HG03108 (cell line): ENCODE measurements around the gene CHST9.
"Not testable (repeated sequence)": the region's sequence is repeated elsewhere in the genome, so short reads cannot be mapped to it uniquely, and the experiment has no call there.

Source experiments
- ATAC-seq: cut with Tn5 transposase; IDR thresholded peaks from one replicate; pipeline ENCODE4 v1.9.1; 2021; ENCODE audit warnings: moderate library complexity; ENCODE audit not compliant: unreplicated experiment

The CHST9 gene

GRCh38 chr18:27009293-27009692, 175.8 kb downstream of the CHST9 start:
- ATAC-seq: no peak

GRCh38 chr18:27008575-27008974, 176.5 kb downstream of the CHST9 start:
- no peak for ATAC-seq

GRCh38 chr18:27007880-27008279, 177.2 kb downstream of the CHST9 start:
- ATAC-seq: no peak

- no peak for ATAC-seq
Measured at GRCh38 chr18:27005589-27005988, 179.5 kb downstream of the CHST9 start.

- ATAC-seq: no peak
Measured at GRCh38 chr18:27004056-27004829, 180.9 kb downstream of the CHST9 start.

- no peak for ATAC-seq
Measured at GRCh38 chr18:26999797-27000196, 185.3 kb downstream of the CHST9 start.

- no peak for ATAC-seq
Measured at GRCh38 chr18:26993568-26993967, 191.5 kb downstream of the CHST9 start.

GRCh38 chr18:26992926-26993325, 192.2 kb downstream of the CHST9 start:
- ATAC-seq: no peak

GRCh38 chr18:26989842-26990241, 195.3 kb downstream of the CHST9 start:
- ATAC-seq: no peak

- no peak for ATAC-seq
Measured at GRCh38 chr18:26981360-26982082, 203.6 kb downstream of the CHST9 start.

GRCh38 chr18:26978812-26979341, 206.2 kb downstream of the CHST9 start:
- ATAC-seq: peak; percentile 94

- ATAC-seq: no peak
Measured at GRCh38 chr18:26977781-26978180, 207.3 kb downstream of the CHST9 start.

- ATAC-seq: no peak
Measured at GRCh38 chr18:26976206-26976605, 208.9 kb downstream of the CHST9 start.

GRCh38 chr18:26972549-26972948, 212.6 kb downstream of the CHST9 start:
- not testable (repeated sequence) for ATAC-seq

GRCh38 chr18:26971409-26971808, 213.7 kb downstream of the CHST9 start:
- ATAC-seq: no peak

GRCh38 chr18:26970637-26971036, 214.5 kb downstream of the CHST9 start:
- ATAC-seq: no peak

GRCh38 chr18:26965206-26965605, 219.9 kb downstream of the CHST9 start:
- ATAC-seq: no peak

GRCh38 chr18:26963292-26963691, 221.8 kb downstream of the CHST9 start:
- ATAC-seq: no peak

- no peak for ATAC-seq
Measured at GRCh38 chr18:26961839-26962238, 223.3 kb downstream of the CHST9 start.

GRCh38 chr18:26960911-26961310, 224.2 kb downstream of the CHST9 start:
- ATAC-seq: no peak

- ATAC-seq: no peak
Measured at GRCh38 chr18:26956863-26957262, 228.2 kb downstream of the CHST9 start.

GRCh38 chr18:26948703-26949102, 236.4 kb downstream of the CHST9 start:
- ATAC-seq: no peak
